ENCODE measurements around the gene SLC28A2.
"Not testable (repeated sequence)": the region's sequence is repeated elsewhere in the genome, so short reads cannot be mapped to it uniquely, and the experiment has no call there.

SLC28A2 gene

GRCh38 chr15:45262906-45263461, 10.9 kb downstream of the SLC28A2 start:
- DNase-seq (ENCODE audit: low spot score) = no peak

- no peak for DNase-seq (ENCODE audit: low spot score)
Observed at GRCh38 chr15:45263854-45264253, 11.8 kb downstream of the SLC28A2 start.

- DNase-seq (ENCODE audit: low spot score) = no peak
Observed at GRCh38 chr15:45265506-45265905, 13.5 kb downstream of the SLC28A2 start.

- no peak for DNase-seq (ENCODE audit: low spot score)
Observed at GRCh38 chr15:45268135-45268534, 16.1 kb downstream of the SLC28A2 start.

GRCh38 chr15:45274636-45275380, 22.8 kb downstream of the SLC28A2 start:
- DNase-seq (ENCODE audit: low spot score) = no peak

- DNase-seq (ENCODE audit: low spot score) = peak; percentile 28
Observed at GRCh38 chr15:45276831-45277230, 24.8 kb downstream of the SLC28A2 start.

GRCh38 chr15:45279024-45279698, 27.1 kb downstream of the SLC28A2 start:
- peak; percentile 99 for DNase-seq (ENCODE audit: low spot score)

- no peak for DNase-seq (ENCODE audit: low spot score)
Observed at GRCh38 chr15:45285413-45285812, 33.4 kb downstream of the SLC28A2 start.

- DNase-seq (ENCODE audit: low spot score) = no peak
Observed at GRCh38 chr15:45287390-45287956, 35.4 kb downstream of the SLC28A2 start.

GRCh38 chr15:45288947-45289346, 36.9 kb downstream of the SLC28A2 start:
- DNase-seq (ENCODE audit: low spot score) = no peak

GRCh38 chr15:45291822-45292582, 40.0 kb downstream of the SLC28A2 start:
- no peak for DNase-seq (ENCODE audit: low spot score)

GRCh38 chr15:45293326-45293725, 41.3 kb downstream of the SLC28A2 start:
- DNase-seq (ENCODE audit: low spot score) = not testable (repeated sequence)

- DNase-seq (ENCODE audit: low spot score) = not testable (repeated sequence)
Observed at GRCh38 chr15:45298964-45299378, 46.9 kb downstream of the SLC28A2 start.

GRCh38 chr15:45304711-45305110, 52.7 kb downstream of the SLC28A2 start:
- DNase-seq (ENCODE audit: low spot score) = no peak

- no peak for DNase-seq (ENCODE audit: low spot score)
Observed at GRCh38 chr15:45306105-45306504, 54.1 kb downstream of the SLC28A2 start.

- DNase-seq (ENCODE audit: low spot score) = peak; percentile 72
Observed at GRCh38 chr15:45307230-45307924, 55.3 kb downstream of the SLC28A2 start.

- not testable (repeated sequence) for DNase-seq (ENCODE audit: low spot score)
Observed at GRCh38 chr15:45314117-45314516, 62.1 kb downstream of the SLC28A2 start.

GRCh38 chr15:45314960-45315359, 62.9 kb downstream of the SLC28A2 start:
- no peak for DNase-seq (ENCODE audit: low spot score)

- no peak for DNase-seq (ENCODE audit: low spot score)
Observed at GRCh38 chr15:45319472-45320214, 67.6 kb downstream of the SLC28A2 start.

- DNase-seq (ENCODE audit: low spot score) = no peak
Observed at GRCh38 chr15:45320581-45321205, 68.7 kb downstream of the SLC28A2 start.

Measured in AG08395 (cell line).